ENCODE data around the gene RAX2. TPM values are rescaled to one million over a fixed set of nuclear protein-coding genes. Genes with fewer than 3 reads are reported as not detected.
A peak's percentile ranks its signal among the peaks of the same experiment; 100 is the strongest.

The RAX2 gene
- total and polyA plus RNA-seq, 7 donors = not detected

- DNase-seq = no peak
- peaks cover 0 to 36% of the 10 kb centered on the region in 2 donors for H3K36me3 ChIP-seq (ENCODE audit: insufficient read depth in 1 of 2, low read depth in 1 of 2)
- WGBS, 3 donors = 68 to 75% (median 70%) methylated on average over 24 to 35 of the region's 35 CpGs
Observed at GRCh38 chr19:3771000-3771905, 775 bp downstream of the RAX2 start.

GRCh38 chr19:3770136-3770999 is 1.7 kb downstream of the RAX2 start:
- no peaks in the 10 kb centered on the region for H3K4me1 ChIP-seq
- ATAC-seq (no peak), DNase-seq (no peak)
- no peak overlapping the region for H3K27ac ChIP-seq
- H3K9me3 ChIP-seq = no peaks in the 10 kb centered on the region
- intact Hi-C loops (cut with DNase I) = no loop called here
- H3K27me3 ChIP-seq (ENCODE audit: insufficient read depth in 3 of 3, low read length in 2 of 3) = peaks cover 0 to 5% (median 0%) of the 10 kb centered on the region in 3 donors
- H3K36me3 ChIP-seq (ENCODE audit: insufficient read depth in 1 of 2, low read depth in 1 of 2) = peaks cover 0 to 45% of the 10 kb centered on the region in 2 donors
- no peak overlapping the region for H3K4me3 ChIP-seq
- TF ChIP-seq CTCF (IDR thresholded peaks at IDR 0.05) = no peak
- WGBS, 3 donors = 57 to 66% (median 61%) methylated on average over 42 to 53 of the region's 53 CpGs

More at GRCh38 chr19:3771000-3771905, 775 bp downstream of the RAX2 start:
- intact Hi-C loops (cut with DNase I) = no loop called here
- Histone ChIP-seq H3K27ac (no peak overlapping the region), H3K9me3 (no peaks in the 10 kb centered on the region), H3K4me3 (no peak overlapping the region), H3K4me1 (no peaks in the 10 kb centered on the region), H3K27me3 (ENCODE audit: insufficient read depth in 3 of 3, low read length in 2 of 3) (peaks cover 0 to 5% (median 0%) of the 10 kb centered on the region in 3 donors)
- TF ChIP-seq CTCF (IDR thresholded peaks at IDR 0.05) = no peak
- no peak for ATAC-seq

- 77 to 84% (median 81%) methylated on average over 17 of the region's 17 CpGs for WGBS, 3 donors
- DNase-seq = no peak
- Histone ChIP-seq H3K27ac (no peak overlapping the region), H3K9me3 (no peaks in the 10 kb centered on the region), H3K4me1 (no peaks in the 10 kb centered on the region), H3K4me3 (no peak overlapping the region), H3K27me3 (ENCODE audit: insufficient read depth in 3 of 3, low read length in 2 of 3) (peaks cover 0 to 5% (median 0%) of the 10 kb centered on the region in 3 donors), H3K36me3 (ENCODE audit: insufficient read depth in 1 of 2, low read depth in 1 of 2) (peaks cover 0 to 51% of the 10 kb centered on the region in 2 donors)
- no peak for TF ChIP-seq CTCF (IDR thresholded peaks at IDR 0.05)
- intact Hi-C loops (cut with DNase I) = no loop called here
- ATAC-seq = peak in 1 of 4 donors; percentile 29
Observed at GRCh38 chr19:3769494-3769893, 2.5 kb downstream of the RAX2 start.

GRCh38 chr19:3768748-3769099 is 3.3 kb downstream of the RAX2 start:
- DNase-seq = no peak
- no peak for ATAC-seq

More at GRCh38 chr19:3768748-3769099, 3.3 kb downstream of the RAX2 start:
- intact Hi-C loops (cut with DNase I) = no loop called here
- no peak for TF ChIP-seq CTCF (IDR thresholded peaks at IDR 0.05)
- no peak overlapping the region for H3K4me3 ChIP-seq
- H3K4me1 ChIP-seq = peaks cover under 1% of the 10 kb centered on the region
- WGBS, 3 donors = 80 to 94% (median 92%) methylated on average over 7 of the region's 7 CpGs
- H3K36me3 ChIP-seq (ENCODE audit: insufficient read depth in 1 of 2, low read depth in 1 of 2) = peaks cover 0 to 51% of the 10 kb centered on the region in 2 donors
- no peaks in the 10 kb centered on the region for H3K9me3 ChIP-seq
- H3K27ac ChIP-seq = no peak overlapping the region
- H3K27me3 ChIP-seq (ENCODE audit: insufficient read depth in 3 of 3, low read length in 2 of 3) = peaks cover 0 to 5% (median 0%) of the 10 kb centered on the region in 3 donors

Measured in psoas muscle (tissue), 8 donors.